22Rv1 (cell line): ENCODE data around the gene C1R.

Experiments
- CTCF ChIP-seq: fragments of 450-650 bp; IDR thresholded peaks from 2 replicates; pipeline ENCODE4 v1.5.1; 2017; ENCODE audit warnings: mild to moderate bottlenecking
- ZFX ChIP-seq: fragments of 450-650 bp; IDR thresholded peaks from 2 replicates; pipeline ENCODE4 v1.6.1; 2017; ENCODE audit warnings: antibody characterized with exemption, borderline replicate concordance

GRCh38 chr12:7066596-7066995 is 25.6 kb downstream of the C1R start:
- TF ChIP-seq CTCF: no peak
- no peak for TF ChIP-seq ZFX
